ENCODE measurements around the gene NRIP3. TPM values are rescaled to one million over a fixed set of nuclear protein-coding genes. Genes with fewer than 3 reads are reported as not detected.

Gene NRIP3
- 0.87 TPM for polyA plus RNA-seq (ENCODE audit: insufficient read length)

- no peak for DNase-seq (ENCODE audit: low read depth)
These were observed at the start of gene NRIP3 for GRCh38 chr11:9003573-9004182. TSS of gene NRIP3 (minus strand) at chr11:9004001. CDS start at chr11:9003935, 66 bp downstream.

- DNase-seq (ENCODE audit: low read depth), result no peak
These were observed 48.5 kb upstream of the NRIP3 start for GRCh38 chr11:9052316-9052715.

- no peak for DNase-seq (ENCODE audit: low read depth)
These were observed 46.2 kb upstream of the NRIP3 start for GRCh38 chr11:9049959-9050358.

GRCh38 chr11:9047964-9048523, 44.2 kb upstream of the NRIP3 start:
- DNase-seq (ENCODE audit: low read depth), result peak; percentile 76

GRCh38 chr11:9046481-9046880, 42.7 kb upstream of the NRIP3 start:
- peak; percentile 78 for DNase-seq (ENCODE audit: low read depth)

GRCh38 chr11:9042488-9042887, 38.7 kb upstream of the NRIP3 start:
- DNase-seq (ENCODE audit: low read depth), result no peak

GRCh38 chr11:9041747-9042146, 37.9 kb upstream of the NRIP3 start:
- no peak for DNase-seq (ENCODE audit: low read depth)

GRCh38 chr11:9040410-9040809, 36.6 kb upstream of the NRIP3 start:
- no peak for DNase-seq (ENCODE audit: low read depth)

GRCh38 chr11:9039863-9040262, 36.1 kb upstream of the NRIP3 start:
- no peak for DNase-seq (ENCODE audit: low read depth)

GRCh38 chr11:9039198-9039597, 35.4 kb upstream of the NRIP3 start:
- no peak for DNase-seq (ENCODE audit: low read depth)

GRCh38 chr11:9038541-9038940, 34.7 kb upstream of the NRIP3 start:
- DNase-seq (ENCODE audit: low read depth), result no peak

- DNase-seq (ENCODE audit: low read depth), result no peak
These were observed 34.2 kb upstream of the NRIP3 start for GRCh38 chr11:9037963-9038362.

GRCh38 chr11:9037046-9037780, 33.4 kb upstream of the NRIP3 start:
- DNase-seq (ENCODE audit: low read depth), result no peak

- no peak for DNase-seq (ENCODE audit: low read depth)
These were observed 26.8 kb upstream of the NRIP3 start for GRCh38 chr11:9030601-9031000.

GRCh38 chr11:9029422-9029821, 25.6 kb upstream of the NRIP3 start:
- DNase-seq (ENCODE audit: low read depth), result no peak

- no peak for DNase-seq (ENCODE audit: low read depth)
These were observed 24.8 kb upstream of the NRIP3 start for GRCh38 chr11:9028581-9028980.

GRCh38 chr11:9025101-9025850, 21.5 kb upstream of the NRIP3 start:
- no peak for DNase-seq (ENCODE audit: low read depth)

- DNase-seq (ENCODE audit: low read depth), result no peak
These were observed 19.3 kb upstream of the NRIP3 start for GRCh38 chr11:9022961-9023680.

GRCh38 chr11:9020916-9021315, 17.1 kb upstream of the NRIP3 start:
- no peak for DNase-seq (ENCODE audit: low read depth)

- DNase-seq (ENCODE audit: low read depth), result no peak
These were observed 16.1 kb upstream of the NRIP3 start for GRCh38 chr11:9019861-9020260.

GRCh38 chr11:9017773-9018172, 14.0 kb upstream of the NRIP3 start:
- no peak for DNase-seq (ENCODE audit: low read depth)
